A549 treated with AZD9567 at 1 μM for 4 hours (cell line): ENCODE measurements around the gene HPS4. TPM values are rescaled to one million over a fixed set of nuclear protein-coding genes. Genes with fewer than 3 reads are reported as not detected.

ENCODE experiments used
- total RNA-seq: library from RNA; stranded (reverse); fragments of 200-300 nt; extraction: Qiagen RNA extraction; gene quantifications from 5 replicates; pipeline ENCODE4 v1.2.3, GENCODE V29; 2022; ENCODE audit not compliant: insufficient read depth

HPS4 gene
- total RNA-seq = 13.7 to 22.2 TPM (median 15.0 TPM) in 5 replicates

GRCh38 chr22:26483439-26484359 is at the start of gene HPS4, which contains the start of gene SRRD:
Gene HPS4, minus strand, starts transcription at chr22:26483783. Its CDS starts 2,021 bp downstream, at chr22:26481762.
Gene SRRD, plus strand, starts transcription at chr22:26483877. Its CDS starts 14 bp downstream, at chr22:26483891.

DNA sequence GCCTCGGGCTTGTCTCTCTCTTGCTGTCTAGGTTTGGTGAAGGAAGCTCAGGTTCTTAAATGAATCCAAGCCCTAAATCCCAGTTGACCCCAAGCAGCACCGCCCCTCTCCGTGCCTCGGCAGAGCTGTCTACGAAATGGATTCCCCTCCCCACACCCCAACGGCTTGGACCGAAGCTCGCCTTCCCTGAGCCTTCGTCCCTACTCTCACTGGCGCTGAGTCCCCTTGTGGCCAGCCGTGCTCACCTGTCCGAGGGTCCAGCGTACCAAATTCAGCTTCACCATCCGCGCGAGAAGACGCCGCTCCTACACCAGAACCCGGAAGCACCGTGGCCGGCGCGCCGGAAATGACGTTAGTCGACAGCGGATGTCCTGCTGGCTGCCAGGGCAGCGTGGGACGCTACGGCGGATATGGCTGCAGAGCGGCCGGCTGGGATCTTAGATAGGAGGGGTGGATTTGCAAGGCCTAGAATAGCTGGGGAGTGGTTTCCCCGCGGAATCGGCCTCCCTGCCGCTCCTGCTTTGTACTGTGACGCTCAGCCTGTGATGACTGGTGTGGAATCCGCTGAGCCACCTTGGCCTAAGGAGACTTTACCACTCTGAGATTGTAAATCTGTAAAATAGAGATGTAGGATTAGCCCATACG is 28.7 kb upstream of the HPS4 start, which contains the start of gene TFIP11:
Gene TFIP11, minus strand, starts transcription at position 325 of the 645 bp plus-strand sequence. CDS start 2,201 bp downstream, outside the sequence.

DNA sequence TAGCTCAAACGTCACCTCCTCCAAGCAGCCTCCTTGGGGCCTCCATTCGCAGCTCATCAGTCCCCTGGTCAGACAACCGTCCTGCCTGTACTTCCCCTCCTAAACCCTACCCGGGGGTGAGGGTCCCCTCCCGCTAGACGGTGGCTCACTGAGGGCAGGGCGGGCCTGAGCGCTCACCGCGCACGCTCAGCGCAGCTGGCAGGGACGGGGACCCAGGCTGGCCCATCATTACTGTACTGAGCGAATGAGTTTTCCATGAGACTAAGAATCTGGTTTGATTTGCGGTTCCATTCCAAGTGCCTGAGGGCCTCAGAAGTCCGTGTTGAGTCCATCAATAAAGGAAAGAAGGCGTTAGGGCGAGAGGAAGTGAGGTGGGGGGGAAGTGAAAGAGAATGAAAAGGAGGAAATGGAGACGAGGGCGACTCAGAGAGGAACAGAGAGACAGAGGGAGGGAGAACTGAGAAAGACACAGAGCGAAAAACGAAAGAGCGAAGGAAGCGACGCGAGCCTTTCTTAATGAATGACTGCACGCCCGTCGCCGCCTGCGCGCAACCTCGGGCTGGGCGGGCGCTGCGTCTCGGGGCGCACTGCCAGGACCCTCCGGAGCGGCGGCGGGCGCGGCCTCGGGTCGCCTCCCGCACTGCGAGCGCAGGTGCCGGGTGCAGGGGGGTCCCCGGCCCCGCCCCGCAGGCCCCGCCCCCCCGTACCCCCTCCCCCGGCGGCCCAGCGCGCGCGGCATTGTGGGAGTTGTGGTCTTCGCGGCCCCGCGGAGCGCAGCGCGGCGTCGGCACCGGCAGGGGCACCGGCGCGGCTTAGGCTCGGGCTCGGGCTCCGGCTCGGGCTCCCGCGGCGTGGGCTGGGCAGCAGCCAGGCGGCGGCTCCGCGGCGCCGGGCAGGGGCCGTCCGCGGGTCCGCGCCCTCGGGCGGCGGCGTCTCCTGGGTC is 54.8 kb downstream of the HPS4 start, which contains the start of gene ASPHD2:
Gene ASPHD2, plus strand, starts transcription at position 746 of the 943 bp plus-strand sequence. CDS start 4,356 bp downstream, outside the sequence.

Other genes starting within 250 kb of the HPS4 start
- gene ASPHD2, start 54.5 kb downstream of the HPS4 start, total RNA-seq = 0.79 to 1.1 TPM (median 0.99 TPM) in 5 replicates
- gene SRRD, start 94 bp upstream of the HPS4 start, total RNA-seq = 19.2 to 40.6 TPM (median 21.6 TPM) in 5 replicates
- 23.3 to 31.1 TPM (median 24.8 TPM) in 5 replicates for gene TFIP11, start 28.7 kb upstream of the HPS4 start, total RNA-seq
- gene TPST2, start 106.3 kb upstream of the HPS4 start, total RNA-seq = 10.7 to 14.5 TPM (median 10.9 TPM) in 5 replicates
- not detected in 5 replicates for gene CRYBB1, start 134.2 kb upstream of the HPS4 start, total RNA-seq
- gene CRYBA4, start 138.2 kb upstream of the HPS4 start, total RNA-seq = not detected in 5 replicates
- gene MIAT, start 173.8 kb upstream of the HPS4 start, total RNA-seq = 0.26 to 0.39 TPM (median 0.29 TPM) in 4 of 5 replicates, not detected in the other